ENCODE results near the gene PCSK9. TPM values are rescaled to one million over a fixed set of nuclear protein-coding genes. Genes with fewer than 3 reads are reported as not detected.

Gene PCSK9
- total RNA-seq, 1 experiment from 2014 or later: 41.6 TPM

DNA sequence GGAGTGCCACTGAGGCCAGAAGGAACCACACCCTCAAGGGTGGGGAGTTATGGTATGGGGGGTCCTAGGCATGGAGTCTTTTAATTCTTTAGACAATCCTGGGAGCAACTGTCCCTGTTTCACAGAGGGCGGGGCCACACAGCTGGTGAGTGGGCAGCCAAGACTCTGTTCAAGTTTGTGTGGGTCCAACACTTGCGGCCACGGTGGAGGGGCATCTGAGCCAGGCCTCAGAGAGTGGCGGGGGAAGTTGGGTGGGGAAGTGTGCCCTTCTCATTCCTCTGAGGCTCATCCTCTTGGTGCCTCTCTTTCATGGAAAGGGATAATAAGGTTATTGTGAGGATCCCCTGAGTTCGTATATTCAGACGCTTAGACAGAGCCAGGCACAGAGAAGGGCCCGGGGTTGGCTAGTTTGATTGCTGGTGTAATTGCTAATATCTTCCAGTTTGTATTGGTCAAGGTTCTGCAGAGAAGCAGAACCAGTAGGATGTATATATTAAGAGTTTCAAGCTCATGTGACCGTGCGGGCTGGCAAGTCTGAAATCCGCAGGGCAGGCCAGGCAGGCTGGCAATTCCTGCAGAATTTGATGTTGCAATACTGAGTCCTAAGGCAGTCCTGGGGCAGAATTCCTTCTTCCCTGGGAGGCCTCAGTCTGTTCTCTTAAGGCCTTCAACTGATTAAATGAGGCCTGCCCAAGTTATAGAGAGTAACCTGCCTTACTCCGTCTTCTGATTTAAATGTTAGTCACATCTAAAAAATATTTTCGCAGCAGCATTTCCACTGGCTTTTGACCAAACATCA, 15.9 kb downstream of the PCSK9 start:
- no peak overlapping the region for H3K4me3 Mint-ChIP-seq (ENCODE audit: low read depth, unreplicated experiment)
- TF ChIP-seq, protein P1, sequence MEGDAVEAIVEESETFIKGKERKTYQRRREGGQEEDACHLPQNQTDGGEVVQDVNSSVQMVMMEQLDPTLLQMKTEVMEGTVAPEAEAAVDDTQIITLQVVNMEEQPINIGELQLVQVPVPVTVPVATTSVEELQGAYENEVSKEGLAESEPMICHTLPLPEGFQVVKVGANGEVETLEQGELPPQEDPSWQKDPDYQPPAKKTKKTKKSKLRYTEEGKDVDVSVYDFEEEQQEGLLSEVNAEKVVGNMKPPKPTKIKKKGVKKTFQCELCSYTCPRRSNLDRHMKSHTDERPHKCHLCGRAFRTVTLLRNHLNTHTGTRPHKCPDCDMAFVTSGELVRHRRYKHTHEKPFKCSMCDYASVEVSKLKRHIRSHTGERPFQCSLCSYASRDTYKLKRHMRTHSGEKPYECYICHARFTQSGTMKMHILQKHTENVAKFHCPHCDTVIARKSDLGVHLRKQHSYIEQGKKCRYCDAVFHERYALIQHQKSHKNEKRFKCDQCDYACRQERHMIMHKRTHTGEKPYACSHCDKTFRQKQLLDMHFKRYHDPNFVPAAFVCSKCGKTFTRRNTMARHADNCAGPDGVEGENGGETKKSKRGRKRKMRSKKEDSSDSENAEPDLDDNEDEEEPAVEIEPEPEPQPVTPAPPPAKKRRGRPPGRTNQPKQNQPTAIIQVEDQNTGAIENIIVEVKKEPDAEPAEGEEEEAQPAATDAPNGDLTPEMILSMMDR (IDR thresholded peaks at IDR 0.05; ENCODE audit: unreplicated experiment): no peak
- CTCF ChIA-PET: no interaction called here
- DNase-seq: no peak
- peaks cover 32% of the 10 kb centered on the region for H3K36me3 Mint-ChIP-seq (ENCODE audit: insufficient read depth, unreplicated experiment)
- no peaks in the 10 kb centered on the region for H3K9me3 Mint-ChIP-seq (ENCODE audit: low read depth, unreplicated experiment)
- no peaks in the 10 kb centered on the region for H3K4me1 Mint-ChIP-seq (ENCODE audit: low read depth, unreplicated experiment)
- H3K27me3 Mint-ChIP-seq (ENCODE audit: unreplicated experiment): no peaks in the 10 kb centered on the region
- no peak overlapping the region for H3K27ac Mint-ChIP-seq (ENCODE audit: unreplicated experiment)
- no TSS peak for BruUV-seq (replicated peaks)
- intact Hi-C loops (cut with micrococcal nuclease; ENCODE audit: unreplicated experiment): no loop called here

DNA sequence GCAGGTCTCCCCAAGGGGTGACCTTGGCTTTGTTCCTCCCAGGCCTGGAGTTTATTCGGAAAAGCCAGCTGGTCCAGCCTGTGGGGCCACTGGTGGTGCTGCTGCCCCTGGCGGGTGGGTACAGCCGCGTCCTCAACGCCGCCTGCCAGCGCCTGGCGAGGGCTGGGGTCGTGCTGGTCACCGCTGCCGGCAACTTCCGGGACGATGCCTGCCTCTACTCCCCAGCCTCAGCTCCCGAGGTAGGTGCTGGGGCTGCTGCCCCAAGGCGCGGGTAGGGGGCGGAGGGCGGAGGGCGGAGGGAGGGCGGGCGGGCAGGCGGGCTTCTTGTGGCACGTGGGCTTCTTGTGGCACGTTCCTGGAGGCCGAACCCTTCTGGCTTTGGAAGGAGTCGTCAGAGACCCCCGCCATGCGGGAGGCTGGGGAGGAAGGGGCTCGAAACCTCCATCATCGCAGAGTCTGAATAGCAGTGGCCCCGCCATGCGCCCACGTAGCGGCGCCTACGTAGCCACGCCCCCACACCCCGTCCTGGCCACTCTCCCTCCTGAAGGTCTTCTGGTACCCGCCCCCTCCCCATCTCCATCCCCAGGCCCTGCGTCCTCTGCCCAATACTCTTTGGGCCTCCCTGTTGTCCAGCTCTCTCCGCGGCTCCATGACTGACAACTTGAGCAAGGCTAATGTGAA, 16.7 kb downstream of the PCSK9 start:
- intact Hi-C loops (cut with micrococcal nuclease; ENCODE audit: unreplicated experiment): no loop called here
- BruUV-seq (replicated peaks): no TSS peak
- CTCF ChIA-PET: no interaction called here
- peaks cover 33% of the 10 kb centered on the region for H3K36me3 Mint-ChIP-seq (ENCODE audit: insufficient read depth, unreplicated experiment)
- no peaks in the 10 kb centered on the region for H3K4me1 Mint-ChIP-seq (ENCODE audit: low read depth, unreplicated experiment)
- H3K9me3 Mint-ChIP-seq (ENCODE audit: low read depth, unreplicated experiment): no peaks in the 10 kb centered on the region
- DNase-seq: no peak
- TF ChIP-seq, protein P1 (IDR thresholded peaks at IDR 0.05; ENCODE audit: unreplicated experiment): no peak
- H3K27me3 Mint-ChIP-seq (ENCODE audit: unreplicated experiment): no peaks in the 10 kb centered on the region
- H3K27ac Mint-ChIP-seq (ENCODE audit: unreplicated experiment): no peak overlapping the region
- H3K4me3 Mint-ChIP-seq (ENCODE audit: low read depth, unreplicated experiment): no peak overlapping the region

DNA sequence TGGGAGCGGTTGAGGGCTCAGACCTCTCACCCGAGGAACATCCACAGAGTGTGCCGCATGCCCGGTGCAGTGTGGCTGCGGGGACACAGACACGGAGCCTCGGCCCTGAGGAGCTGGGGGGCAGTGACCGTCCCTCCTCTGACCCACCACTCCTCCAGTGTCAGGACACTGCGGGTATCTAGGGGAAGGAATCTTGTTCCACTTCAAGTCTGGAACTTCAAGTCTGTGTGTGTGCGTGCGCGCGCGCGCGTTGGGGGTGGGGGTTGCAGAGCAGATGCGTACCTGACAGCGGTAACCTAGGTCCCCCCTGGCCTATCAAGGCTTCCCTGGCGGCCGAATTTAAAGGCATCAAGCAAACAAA, 17.3 kb downstream of the PCSK9 start:
- Mint-ChIP-seq H3K27ac (ENCODE audit: unreplicated experiment) (no peak overlapping the region), H3K4me3 (ENCODE audit: low read depth, unreplicated experiment) (no peak overlapping the region), H3K36me3 (ENCODE audit: insufficient read depth, unreplicated experiment) (peaks cover 33% of the 10 kb centered on the region), H3K4me1 (ENCODE audit: low read depth, unreplicated experiment) (no peaks in the 10 kb centered on the region), H3K9me3 (ENCODE audit: low read depth, unreplicated experiment) (no peaks in the 10 kb centered on the region), H3K27me3 (ENCODE audit: unreplicated experiment) (no peaks in the 10 kb centered on the region)
- CTCF ChIA-PET: no interaction called here
- no TSS peak for BruUV-seq (replicated peaks)
- TF ChIP-seq, protein P1 (IDR thresholded peaks at IDR 0.05; ENCODE audit: unreplicated experiment): no peak
- intact Hi-C loops (cut with micrococcal nuclease; ENCODE audit: unreplicated experiment): no loop called here
- no peak for DNase-seq

DNA sequence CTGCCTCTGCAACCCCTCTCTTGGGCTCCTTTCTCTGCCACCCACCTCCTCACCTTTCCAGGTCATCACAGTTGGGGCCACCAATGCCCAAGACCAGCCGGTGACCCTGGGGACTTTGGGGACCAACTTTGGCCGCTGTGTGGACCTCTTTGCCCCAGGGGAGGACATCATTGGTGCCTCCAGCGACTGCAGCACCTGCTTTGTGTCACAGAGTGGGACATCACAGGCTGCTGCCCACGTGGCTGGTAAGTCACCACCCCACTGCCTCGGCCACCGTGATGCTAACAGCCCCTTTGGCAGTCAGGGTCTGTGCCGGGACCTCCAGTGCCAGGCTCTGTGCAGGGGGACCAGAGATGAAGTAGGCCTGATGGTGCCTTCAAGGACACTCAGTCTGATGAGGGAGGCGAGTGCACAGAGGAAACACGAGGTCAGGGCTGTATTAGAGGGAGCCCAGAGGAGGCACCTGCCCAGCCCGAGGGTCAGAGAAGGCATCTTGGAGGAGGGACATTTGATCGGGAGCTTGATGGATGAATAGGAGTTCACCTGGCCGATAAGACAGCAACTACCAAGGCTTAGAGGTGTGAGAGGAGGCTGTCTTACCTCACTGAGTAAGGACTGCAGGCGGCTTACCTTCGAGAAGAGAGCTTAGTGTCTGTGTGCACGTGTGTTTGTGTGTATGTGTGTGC, 18.1 kb downstream of the PCSK9 start:
- CTCF ChIA-PET: no interaction called here

More for the DNA sequence above, 18.1 kb downstream of the PCSK9 start:
- TF ChIP-seq, protein P1 (IDR thresholded peaks at IDR 0.05; ENCODE audit: unreplicated experiment): no peak
- H3K27ac Mint-ChIP-seq (ENCODE audit: unreplicated experiment): no peak overlapping the region
- H3K4me1 Mint-ChIP-seq (ENCODE audit: low read depth, unreplicated experiment): no peaks in the 10 kb centered on the region
- no peak overlapping the region for H3K4me3 Mint-ChIP-seq (ENCODE audit: low read depth, unreplicated experiment)
- no peaks in the 10 kb centered on the region for H3K27me3 Mint-ChIP-seq (ENCODE audit: unreplicated experiment)
- no peak for DNase-seq
- intact Hi-C loops (cut with micrococcal nuclease; ENCODE audit: unreplicated experiment): no loop called here
- H3K36me3 Mint-ChIP-seq (ENCODE audit: insufficient read depth, unreplicated experiment): peaks cover 27% of the 10 kb centered on the region
- no peaks in the 10 kb centered on the region for H3K9me3 Mint-ChIP-seq (ENCODE audit: low read depth, unreplicated experiment)
- no TSS peak for BruUV-seq (replicated peaks)
